GM19455 (cell line): Measurements from ENCODE around the gene GPR149.
"Not testable (repeated sequence)": the region's sequence is repeated elsewhere in the genome, so short reads cannot be mapped to it uniquely, and the experiment has no call there.

Source experiments
- ATAC-seq: cut with Tn5 transposase; IDR thresholded peaks from one replicate; pipeline ENCODE4 v1.9.1; 2021; ENCODE audit not compliant: unreplicated experiment

Gene GPR149, protein sequence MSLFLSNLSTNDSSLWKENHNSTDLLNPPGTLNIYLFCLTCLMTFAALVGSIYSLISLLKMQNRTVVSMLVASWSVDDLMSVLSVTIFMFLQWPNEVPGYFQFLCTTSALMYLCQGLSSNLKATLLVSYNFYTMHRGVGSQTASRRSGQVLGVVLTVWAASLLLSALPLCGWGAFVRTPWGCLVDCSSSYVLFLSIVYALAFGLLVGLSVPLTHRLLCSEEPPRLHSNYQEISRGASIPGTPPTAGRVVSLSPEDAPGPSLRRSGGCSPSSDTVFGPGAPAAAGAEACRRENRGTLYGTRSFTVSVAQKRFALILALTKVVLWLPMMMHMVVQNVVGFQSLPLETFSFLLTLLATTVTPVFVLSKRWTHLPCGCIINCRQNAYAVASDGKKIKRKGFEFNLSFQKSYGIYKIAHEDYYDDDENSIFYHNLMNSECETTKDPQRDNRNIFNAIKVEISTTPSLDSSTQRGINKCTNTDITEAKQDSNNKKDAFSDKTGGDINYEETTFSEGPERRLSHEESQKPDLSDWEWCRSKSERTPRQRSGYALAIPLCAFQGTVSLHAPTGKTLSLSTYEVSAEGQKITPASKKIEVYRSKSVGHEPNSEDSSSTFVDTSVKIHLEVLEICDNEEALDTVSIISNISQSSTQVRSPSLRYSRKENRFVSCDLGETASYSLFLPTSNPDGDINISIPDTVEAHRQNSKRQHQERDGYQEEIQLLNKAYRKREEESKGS

DNA sequence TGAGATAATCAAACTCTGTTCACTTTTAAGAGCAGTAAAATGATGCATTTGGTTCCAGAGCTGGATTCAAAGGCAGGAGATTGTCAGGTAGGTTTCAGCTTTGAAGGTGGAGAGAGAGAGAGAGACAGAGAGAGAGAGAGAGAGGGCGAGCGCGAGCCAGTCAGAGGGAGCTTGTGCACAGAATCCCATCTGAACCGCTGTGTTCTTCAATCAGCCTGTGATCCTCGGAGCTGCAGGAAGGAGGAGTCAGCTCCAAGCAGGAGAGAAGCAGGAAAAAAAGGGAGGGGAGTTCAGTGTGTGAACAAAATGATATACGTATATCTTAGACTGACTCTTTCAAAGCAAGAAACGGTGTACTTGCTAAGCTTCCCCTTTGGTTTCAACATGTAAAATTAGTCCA lies at the start of gene GPR149:
Gene GPR149, minus strand, starts transcription at position 177 of the 400 bp plus-strand sequence. CDS start 575 bp downstream, outside the sequence.
- ATAC-seq = no peak

DNA sequence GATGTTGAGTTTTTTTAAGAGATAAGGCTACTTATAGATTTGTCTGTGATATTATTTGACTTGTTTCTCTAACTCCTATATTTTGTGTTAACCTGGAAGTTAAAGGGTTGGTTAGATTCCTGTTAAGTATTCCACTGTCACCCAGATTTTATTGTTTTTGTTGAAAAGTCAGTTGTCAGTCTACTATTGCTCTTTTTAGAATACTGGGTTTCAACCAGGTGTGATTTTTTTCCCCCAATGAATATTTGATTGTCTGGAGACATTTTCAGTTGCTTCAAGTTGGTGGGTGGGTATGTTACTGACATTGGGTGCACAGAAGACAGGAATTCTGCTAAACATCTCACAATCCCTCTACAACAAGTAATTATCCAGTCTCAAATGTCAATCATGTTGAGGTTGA lies 43.8 kb upstream of the GPR149 start:
- no peak for ATAC-seq

GRCh38 chr3:154469585-154469984 lies 39.6 kb upstream of the GPR149 start:
- ATAC-seq = no peak

DNA sequence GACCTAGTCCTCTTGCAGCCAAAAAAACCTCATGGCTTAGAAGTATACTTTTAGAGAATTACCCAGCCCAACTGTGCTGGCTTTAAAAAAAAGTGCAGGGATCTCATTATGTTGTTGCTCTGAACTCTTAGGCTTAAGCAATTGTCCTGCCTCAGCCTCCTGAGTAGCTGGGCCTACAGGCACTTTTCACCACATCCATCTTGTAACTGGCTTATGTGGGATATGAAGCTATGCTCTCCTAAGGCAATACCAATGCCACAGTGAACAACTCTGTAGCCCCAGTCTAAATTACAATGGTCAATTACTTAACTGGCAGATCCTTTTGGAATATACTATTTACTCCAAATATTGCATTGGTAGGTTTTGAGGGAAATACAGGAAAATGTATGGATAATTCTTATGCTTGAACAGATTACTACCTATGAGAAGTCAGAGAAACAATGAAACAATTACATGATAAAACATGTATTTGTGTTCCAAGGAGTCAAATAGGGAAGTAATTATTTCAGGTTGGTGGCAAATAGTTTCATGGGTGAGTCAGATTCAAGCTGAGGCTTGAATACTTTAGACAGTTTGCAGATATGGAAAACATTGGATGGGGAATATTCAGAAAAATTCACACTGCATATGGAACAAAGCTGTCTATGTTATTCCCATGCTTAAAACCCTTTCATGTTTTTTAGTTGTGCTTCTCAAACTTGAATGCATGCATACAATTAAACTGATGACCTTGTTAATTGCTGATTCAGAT lies 34.6 kb upstream of the GPR149 start:
- ATAC-seq = no peak

DNA sequence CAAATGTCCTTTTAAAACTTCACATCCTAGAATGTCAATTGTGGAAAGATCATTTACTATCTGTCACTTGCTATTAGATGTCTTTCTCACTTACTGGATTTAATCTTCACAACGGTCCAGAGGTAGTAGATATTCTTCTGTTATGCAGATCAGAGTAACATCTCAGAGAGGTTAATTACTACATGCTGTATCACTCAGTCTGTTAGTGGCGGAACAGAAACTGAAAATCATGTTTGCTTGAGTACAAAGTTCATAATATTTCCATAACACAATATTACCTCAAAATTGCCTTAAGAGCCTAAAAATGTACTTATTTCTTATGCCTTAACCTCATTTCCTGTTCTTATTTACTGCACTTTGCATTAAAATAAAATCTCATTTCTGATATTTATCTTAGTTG lies 28.6 kb upstream of the GPR149 start:
- no peak for ATAC-seq

DNA sequence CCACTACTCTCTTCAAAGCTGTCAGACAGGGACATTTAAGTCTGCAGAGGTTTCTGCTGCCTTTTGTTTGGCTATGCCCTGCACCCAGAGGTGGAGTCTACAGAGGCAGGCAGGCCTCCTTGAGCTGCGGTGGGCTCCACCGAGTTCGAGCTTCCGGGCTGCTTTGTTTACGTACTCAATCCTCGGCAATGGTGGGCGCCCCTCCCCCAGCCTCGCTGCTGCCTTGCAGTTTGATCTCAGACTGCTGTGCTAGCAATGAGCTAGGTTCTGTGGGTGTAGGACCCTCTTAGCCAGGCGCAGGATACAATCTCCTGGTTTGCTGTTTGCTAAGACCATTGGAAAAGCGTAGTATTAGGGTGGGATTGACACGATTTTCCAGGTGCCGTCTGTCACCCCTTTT lies 9.1 kb upstream of the GPR149 start:
- ATAC-seq = not testable (repeated sequence)

DNA sequence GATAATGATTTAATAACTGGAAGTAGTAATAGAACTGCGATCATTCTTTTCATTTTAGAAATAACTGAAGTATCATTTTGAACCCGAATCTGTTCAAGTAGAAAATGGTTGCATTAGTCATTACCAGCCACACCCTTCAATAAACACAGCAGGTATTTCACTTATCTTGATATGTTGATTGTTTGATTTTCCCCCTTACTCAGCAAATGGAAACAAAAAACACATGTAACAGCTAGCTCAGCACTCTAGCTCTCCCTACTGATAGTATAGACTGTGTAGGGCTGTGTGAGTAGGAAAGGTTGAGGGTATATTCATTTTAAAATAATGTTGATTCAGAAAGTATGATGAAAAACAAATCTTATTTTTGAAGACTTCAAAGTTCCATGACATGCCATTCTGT lies 1.1 kb upstream of the GPR149 start:
- no peak for ATAC-seq

GRCh38 chr3:154428286-154429206 lies 1.4 kb downstream of the GPR149 start:
- no peak for ATAC-seq

- ATAC-seq = no peak
Observed at GRCh38 chr3:154427685-154428285, 2.2 kb downstream of the GPR149 start.

DNA sequence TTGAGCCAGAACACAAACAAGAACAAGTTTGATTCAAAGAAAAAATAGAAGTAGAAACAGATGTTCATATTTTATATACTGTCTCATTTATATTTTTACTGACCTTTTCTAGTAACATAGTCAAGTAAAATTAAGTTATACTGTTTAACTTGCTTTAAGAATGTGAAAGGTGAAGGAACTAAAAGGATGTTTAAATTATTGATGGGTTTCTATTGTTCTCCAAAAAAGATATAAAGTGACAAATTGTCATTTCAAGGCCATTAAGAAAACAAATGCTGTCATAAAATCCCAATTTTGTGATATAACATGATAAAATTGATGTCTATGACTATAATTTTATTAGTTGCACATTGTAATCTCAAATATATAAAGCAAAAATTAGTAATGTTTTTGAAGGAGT lies 7.3 kb downstream of the GPR149 start:
- ATAC-seq = no peak

DNA sequence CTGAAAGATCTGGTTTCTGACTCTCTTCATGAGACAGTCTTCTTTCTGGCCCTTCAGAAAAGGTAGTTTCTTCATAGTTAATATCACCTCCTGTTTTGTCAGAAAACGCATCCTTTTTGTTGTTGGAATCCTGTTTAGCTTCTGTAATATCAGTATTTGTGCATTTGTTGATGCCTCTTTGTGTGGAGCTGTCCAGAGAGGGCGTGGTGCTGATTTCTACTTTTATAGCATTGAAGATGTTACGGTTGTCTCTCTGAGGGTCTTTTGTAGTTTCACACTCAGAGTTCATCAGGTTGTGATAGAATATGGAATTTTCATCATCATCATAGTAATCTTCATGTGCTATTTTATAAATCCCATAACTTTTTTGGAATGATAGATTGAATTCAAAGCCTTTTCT lies 8.9 kb downstream of the GPR149 start:
- no peak for ATAC-seq

GRCh38 chr3:154398084-154398967 lies 31.7 kb downstream of the GPR149 start:
- ATAC-seq = peak; percentile 97

GRCh38 chr3:154389861-154390260 lies 40.1 kb downstream of the GPR149 start:
- ATAC-seq = no peak

DNA sequence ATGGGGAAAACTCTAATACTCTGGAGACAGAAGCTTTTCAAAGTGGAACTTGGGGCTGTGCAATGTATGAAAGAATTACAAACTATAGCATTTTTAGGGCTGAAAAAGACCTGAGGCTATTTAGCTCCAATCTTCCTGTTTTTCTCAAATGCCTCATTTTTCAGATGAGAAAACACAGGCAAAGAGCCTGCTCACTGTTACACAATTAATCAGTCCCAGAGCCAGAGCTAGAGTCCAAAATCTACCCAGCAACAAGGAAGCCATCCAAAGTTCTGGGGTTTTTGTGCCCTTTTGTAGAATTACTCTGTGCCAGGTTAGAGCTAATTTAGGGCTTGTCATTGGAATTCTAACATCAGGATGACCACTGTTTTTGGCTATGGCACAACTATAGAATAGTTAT lies 45.5 kb downstream of the GPR149 start:
- no peak for ATAC-seq

GRCh38 chr3:154378311-154378710 lies 51.7 kb downstream of the GPR149 start:
- no peak for ATAC-seq

DNA sequence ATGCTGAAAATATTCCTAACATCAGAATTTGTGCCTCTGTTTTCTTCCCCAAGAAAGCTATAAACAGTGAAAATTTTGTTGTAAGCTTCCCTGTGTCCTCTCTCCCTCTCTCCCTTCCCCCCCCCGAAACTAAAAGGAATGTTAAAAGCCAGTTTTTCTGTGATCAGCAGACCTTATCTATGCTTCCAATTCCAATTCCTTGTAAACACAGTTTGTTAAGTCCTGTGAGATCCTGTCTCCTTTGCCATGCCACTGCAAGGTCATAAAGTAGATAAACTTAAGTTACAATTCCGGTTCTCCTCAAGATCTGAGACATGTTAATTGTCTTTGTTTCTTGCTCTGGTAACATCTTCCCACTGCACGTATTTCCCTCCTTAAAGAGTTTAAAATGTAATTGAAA lies 62.8 kb downstream of the GPR149 start:
- no peak for ATAC-seq

DNA sequence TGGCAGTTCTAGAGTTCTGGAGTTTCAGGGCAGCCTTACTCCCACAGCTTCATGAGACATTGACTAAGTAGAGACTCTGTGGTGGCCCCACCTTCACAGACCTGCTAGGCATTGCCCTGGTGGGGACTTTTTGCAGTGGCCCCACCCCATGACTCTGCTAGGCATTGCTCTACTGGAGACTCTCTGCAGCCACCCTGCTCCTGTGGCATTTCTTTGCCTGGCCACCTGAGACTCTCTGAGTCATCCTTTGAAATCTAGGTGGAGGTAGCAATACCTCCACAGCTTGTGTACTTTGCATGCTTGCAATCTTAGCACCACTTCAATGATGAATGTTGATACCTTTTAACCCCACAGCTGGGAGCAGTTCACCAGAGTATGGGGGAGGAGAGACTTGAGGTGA lies 65.1 kb downstream of the GPR149 start:
- no peak for ATAC-seq

GRCh38 chr3:154361099-154361498 lies 68.9 kb downstream of the GPR149 start:
- no peak for ATAC-seq

GRCh38 chr3:154356009-154356408 lies 74.0 kb downstream of the GPR149 start:
- ATAC-seq = no peak
